SK-N-SH (cell line): Measurements from ENCODE around the gene SHROOM3. TPM values are rescaled to one million over a fixed set of nuclear protein-coding genes. Genes with fewer than 3 reads are reported as not detected.
A peak's percentile ranks its signal among the peaks of the same experiment; 100 is the strongest.

ENCODE experiments used
- CTCF ChIA-PET: fragments of 300-600, 350-600 bp; formaldehyde crosslinking; extraction: SDS; loops from one replicate; lab custom pipeline; 2021; lab: Yijun Ruan, JAX
- POLR2A ChIA-PET: fragments of 350-600 bp; sonication (Branson Sonifier 250); formaldehyde crosslinking; extraction: SDS; loops from one replicate; lab custom pipeline; 2020; ENCODE audit warnings: antibody characterized with exemption, inconsistent platforms; lab: Yijun Ruan, JAX
- DNase-seq: peaks from one replicate; pipeline ENCODE4 v3.0.0; 2012
- H2AFZ ChIP-seq: fragments of 200-600 bp; sonication (generic); 2 replicates; pipeline ENCODE4 v1.8.1; 2016; ENCODE audit warnings: antibody characterized with exemption, mild to moderate bottlenecking, low read depth
- H3F3A ChIP-seq: fragments of 200-600 bp; sonication (generic); replicated peaks from 2 replicates; pipeline ENCODE3; 2016; ENCODE audit warnings: antibody characterized with exemption, mild to moderate bottlenecking; ENCODE audit not compliant: insufficient read depth
- H3K27ac ChIP-seq, 2 experiments: fragments of 200-500 bp in 1 of 2; fragments of 200-600 bp in 1 of 2; sonication (Bioruptor generic) in 1 of 2; sonication (generic), shearing (Covaris generic) in 1 of 2; 2 replicates each; pipeline versions ENCODE4 v1.5.1 to v1.6.1; 2014 to 2016; ENCODE audit warnings: low read depth in 2 of 2, inconsistent platforms in 1 of 2, low read length in 1 of 2, mild to moderate bottlenecking in 1 of 2, mixed read lengths in 1 of 2
- H3K27me3 ChIP-seq: fragments of 200-600 bp; sonication (generic), shearing (Covaris generic); 2 replicates; pipeline ENCODE4 v1.6.1; 2016; ENCODE audit warnings: mixed run types; ENCODE audit not compliant: insufficient read depth
- H3K36me3 ChIP-seq, 2 experiments: fragments of 200-500 bp in 1 of 2; fragments of 200-600 bp in 1 of 2; sonication (Bioruptor generic) in 1 of 2; sonication (generic) in 1 of 2; replicated peaks in 1 of 2; 2 replicates each; pipeline versions ENCODE3 to v1.5.1; 2014 to 2016; ENCODE audit warnings: low read length in 1 of 2, mild to moderate bottlenecking in 1 of 2; ENCODE audit not compliant: insufficient read depth in 2 of 2, control insufficient read depth in 1 of 2
- H3K4me1 ChIP-seq, 2 experiments: fragments of 200-500 bp in 1 of 2; fragments of 200-600 bp in 1 of 2; sonication (Bioruptor generic) in 1 of 2; sonication (generic), shearing (Covaris generic) in 1 of 2; 2 replicates each; pipeline versions ENCODE4 v1.5.1 to v1.6.1; 2014 to 2016; ENCODE audit warnings: low read depth in 1 of 2, low read length in 1 of 2, mixed run types in 1 of 2; ENCODE audit not compliant: insufficient read depth in 2 of 2, control insufficient read depth in 1 of 2
- H3K4me2 ChIP-seq: fragments of 200-600 bp; sonication (generic), shearing (Covaris generic); 2 replicates; pipeline ENCODE4 v1.6.1; 2017; ENCODE audit warnings: mixed run types
- H3K4me3 ChIP-seq, 2 experiments: fragments of 200-500 bp in 1 of 2; fragments of 200-600 bp in 1 of 2; sonication (Bioruptor generic) in 1 of 2; sonication (generic), shearing (Covaris generic) in 1 of 2; 2 replicates each; pipeline versions ENCODE4 v1.5.1 to v1.8.1; 2014 to 2016; ENCODE audit warnings: low read depth in 2 of 2, inconsistent platforms in 1 of 2, low read length in 1 of 2, mild to moderate bottlenecking in 1 of 2, mixed read lengths in 1 of 2, moderate library complexity in 1 of 2
- H3K79me2 ChIP-seq: fragments of 200-600 bp; sonication (generic); 2 replicates; pipeline ENCODE4 v1.8.1; 2017; ENCODE audit warnings: mild to moderate bottlenecking; ENCODE audit not compliant: insufficient read depth
- H3K9ac ChIP-seq: fragments of 200-600 bp; sonication (generic); 2 replicates; pipeline ENCODE4 v1.6.1; 2017; ENCODE audit warnings: mixed run types
- H3K9me2 ChIP-seq: fragments of 200-600 bp; sonication (generic); 2 replicates; pipeline ENCODE4 v1.6.1; 2017; ENCODE audit warnings: mixed run types
- H3K9me3 ChIP-seq: fragments of 200-600 bp; sonication (generic); 2 replicates; pipeline ENCODE4 v1.6.1; 2017; ENCODE audit warnings: mixed run types, mild to moderate bottlenecking, moderate library complexity
- H4K20me1 ChIP-seq: fragments of 200-600 bp; sonication (generic); 2 replicates; pipeline ENCODE4 v1.6.1; 2017; ENCODE audit warnings: mild to moderate bottlenecking, mixed run types; ENCODE audit not compliant: insufficient read depth
- CHD2 ChIP-seq: fragments of 150-350 bp; IDR thresholded peaks from 2 replicates; pipeline ENCODE4 v1.6.1; 2018; ENCODE audit warnings: low read length; ENCODE audit not compliant: partially characterized antibody
- EZH2phosphoT487 ChIP-seq: fragments of 200-600 bp; sonication (generic); IDR thresholded peaks from 2 replicates; pipeline ENCODE4 v1.6.1; 2017; ENCODE audit warnings: low read depth, mixed run types, mild to moderate bottlenecking, antibody characterized with exemption, moderate library complexity, borderline replicate concordance
- FOSL2 ChIP-seq: IDR thresholded peaks from 2 replicates; pipeline ENCODE4 v1.4.0; 2012; ENCODE audit warnings: low read depth, mild to moderate bottlenecking, moderate library complexity, borderline replicate concordance
- GABPA ChIP-seq: IDR thresholded peaks from 2 replicates; pipeline ENCODE4 v1.4.0; 2012; ENCODE audit warnings: low read depth, mild to moderate bottlenecking
- JUND ChIP-seq: IDR thresholded peaks from 2 replicates; pipeline ENCODE4 v1.4.0; 2012
- MEF2A ChIP-seq: IDR thresholded peaks from 2 replicates; pipeline ENCODE4 v1.4.0; 2012; ENCODE audit warnings: low read depth, borderline replicate concordance
- POLR2AphosphoS5 ChIP-seq: IDR thresholded peaks from 2 replicates; pipeline ENCODE4 v1.6.1; 2012; ENCODE audit warnings: low read depth, low read length
- RAD21 ChIP-seq: IDR thresholded peaks from 2 replicates; pipeline ENCODE4 v1.6.1; 2012; ENCODE audit warnings: mild to moderate bottlenecking, low read length
- RFX5 ChIP-seq: IDR thresholded peaks from 2 replicates; pipeline ENCODE4 v1.6.1; 2012; ENCODE audit warnings: mild to moderate bottlenecking, improper control_type of control experiment, low read length
- SIN3A ChIP-seq: IDR thresholded peaks from 2 replicates; pipeline ENCODE4 v1.6.1; 2012; ENCODE audit warnings: low read depth, mild to moderate bottlenecking, low read length, moderate library complexity, borderline replicate concordance
- SMC3 ChIP-seq: IDR thresholded peaks from 2 replicates; pipeline ENCODE4 v1.6.1; 2012; ENCODE audit warnings: low read depth, low read length, improper control_type of control experiment
- TCF12 ChIP-seq: IDR thresholded peaks from 2 replicates; pipeline ENCODE4 v1.4.0; 2012
- TEAD4 ChIP-seq: IDR thresholded peaks from 2 replicates; pipeline ENCODE4 v1.4.0; 2012; ENCODE audit warnings: mild to moderate bottlenecking, borderline replicate concordance; ENCODE audit not compliant: insufficient read depth
- YY1 ChIP-seq: IDR thresholded peaks from 2 replicates; pipeline ENCODE4 v1.4.0; 2012; ENCODE audit warnings: low read depth, mild to moderate bottlenecking
- WGBS: methylation state at CpG from one replicate; pipeline ENCODE4 v1.1.6; 2017; ENCODE audit warnings: low lambda C conversion rate; 5-methylcytosine and 5-hydroxymethylcytosine counted together
- polyA plus RNA-seq, 3 experiments: library from polyadenylated mRNA; depleted of rRNA; stranded (reverse); fragments of >200 nt; gene quantifications; 2 replicates each; pipeline ENCODE4 v1.2.3, GENCODE V29; 2012
- TF ChIP-seq, protein P1 (sequence below): IDR thresholded peaks from 2 replicates; pipeline ENCODE4 v1.4.0; 2012; ENCODE audit warnings: low read depth
- TF ChIP-seq, protein P2 (sequence below): IDR thresholded peaks from 2 replicates; pipeline ENCODE4 v1.6.1; 2012; ENCODE audit warnings: mild to moderate bottlenecking, low read depth, low read length, moderate library complexity
- TF ChIP-seq, protein P3 (sequence below): fragments of 200-600 bp; sonication (generic); IDR thresholded peaks from 2 replicates; pipeline ENCODE4 v1.6.1; 2017; ENCODE audit warnings: antibody characterized with exemption, mild to moderate bottlenecking, moderate library complexity
- TF ChIP-seq, protein P4 (sequence below): IDR thresholded peaks from 2 replicates; pipeline ENCODE4 v1.4.0; 2012; ENCODE audit warnings: low read depth, borderline replicate concordance

The SHROOM3 gene
- polyA plus RNA-seq, 1 of the 3 experiments (the other 2 are of a cell fraction) = 4.3 TPM

DNA sequence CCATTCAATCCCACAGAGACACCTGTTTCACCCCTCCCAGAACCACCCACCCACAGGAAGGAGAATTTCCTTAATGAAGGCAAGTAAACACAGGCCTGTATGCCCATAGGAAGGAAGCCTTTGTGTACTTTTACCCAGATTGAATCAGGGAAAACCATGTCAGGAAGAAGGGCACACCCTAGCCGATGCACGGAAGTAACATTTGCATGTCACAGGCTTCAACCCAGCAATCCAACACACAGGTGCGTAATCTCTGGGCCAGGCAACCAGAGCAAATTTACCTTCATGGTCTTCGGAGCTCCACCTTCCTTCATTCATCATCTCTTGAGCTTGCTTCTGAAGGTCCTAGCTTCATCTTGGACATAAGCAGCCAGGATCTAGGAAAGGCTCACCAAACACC lies 206.3 kb downstream of the SHROOM3 start:
- Histone ChIP-seq H4K20me1 (no peaks in the 10 kb centered on the region), H3K4me2 (peak overlapping the region; percentile 67), H3K9me3 (no peaks in the 10 kb centered on the region), H3K4me1 (peaks cover 5% of the 10 kb centered on the region in 2 experiments; a peak in 3 of 4 replicates), H3K36me3 (no peaks in the 10 kb centered on the region), H3K4me3 (peak overlapping the region in 1 of 2 experiments; percentile 62; a peak in 1 of 4 replicates), H3K27ac (no peak overlapping the region), H3K27me3 (no peaks in the 10 kb centered on the region), H2AFZ (no peak overlapping the region), H3K9ac (no peak overlapping the region), H3K9me2 (no peaks in the 10 kb centered on the region), H3F3A (peaks cover 28% of the 10 kb centered on the region), H3K79me2 (peaks cover 58% of the 10 kb centered on the region)
- TF ChIP-seq EZH2phosphoT487 = no peak
- CTCF ChIA-PET = interaction anchor here (1.9 kb wide), 1 partner anchor 11 kb away, joined by 4 read pairs; no protein-coding TSS in a partner anchor
- 88% methylated on average over 4 of the region's 4 CpGs for WGBS
- POLR2A ChIA-PET = no interaction called here
- no peak for DNase-seq

DNA sequence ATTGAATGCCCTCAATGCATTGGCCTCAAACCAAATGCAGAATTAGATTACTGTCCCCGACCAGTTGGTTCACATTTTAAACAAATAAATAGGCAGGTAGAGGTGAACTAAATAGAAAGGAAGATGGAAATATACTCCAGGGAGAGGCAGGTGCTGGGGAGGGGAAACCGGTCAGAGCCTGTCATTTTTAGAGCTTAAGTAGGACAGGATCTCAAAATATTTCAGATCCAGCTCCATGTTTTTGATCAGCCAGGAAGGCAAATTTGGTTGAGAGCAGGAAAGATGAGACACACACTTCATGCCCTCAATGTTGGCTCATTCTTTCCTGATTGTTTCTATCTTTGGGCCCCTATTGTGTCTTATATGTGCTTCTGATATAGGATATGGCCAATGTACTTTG lies 206.7 kb downstream of the SHROOM3 start:
- Histone ChIP-seq H3K9me2 (no peaks in the 10 kb centered on the region), H3K9ac (no peak overlapping the region), H3K4me1 (peaks cover 5% of the 10 kb centered on the region in 2 experiments; a peak in 3 of 4 replicates), H3K27ac (peak overlapping the region in 1 of 2 experiments; percentile 2; a peak in 1 of 4 replicates), H3K36me3 (no peaks in the 10 kb centered on the region), H3K79me2 (peaks cover 58% of the 10 kb centered on the region), H3K27me3 (no peaks in the 10 kb centered on the region), H4K20me1 (no peaks in the 10 kb centered on the region), H3K9me3 (no peaks in the 10 kb centered on the region), H3K4me3 (peak overlapping the region in 1 of 2 experiments; percentile 62; a peak in 1 of 4 replicates), H2AFZ (no peak overlapping the region), H3F3A (peaks cover 28% of the 10 kb centered on the region), H3K4me2 (peak overlapping the region; percentile 67)
- CTCF ChIA-PET = interaction anchor here (1.9 kb wide), 1 partner anchor 10 kb away, joined by 4 read pairs; no protein-coding TSS in a partner anchor
- POLR2A ChIA-PET = no interaction called here
- DNase-seq = no peak
- WGBS = 82% methylated on average over 2 of the region's 2 CpGs
- TF ChIP-seq RFX5 = no peak
- no peak for TF ChIP-seq FOSL2
- TF ChIP-seq, protein P1, sequence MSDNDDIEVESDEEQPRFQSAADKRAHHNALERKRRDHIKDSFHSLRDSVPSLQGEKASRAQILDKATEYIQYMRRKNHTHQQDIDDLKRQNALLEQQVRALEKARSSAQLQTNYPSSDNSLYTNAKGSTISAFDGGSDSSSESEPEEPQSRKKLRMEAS = no peak
- no peak for TF ChIP-seq TCF12
- TF ChIP-seq TEAD4 = no peak
- TF ChIP-seq, protein P2, sequence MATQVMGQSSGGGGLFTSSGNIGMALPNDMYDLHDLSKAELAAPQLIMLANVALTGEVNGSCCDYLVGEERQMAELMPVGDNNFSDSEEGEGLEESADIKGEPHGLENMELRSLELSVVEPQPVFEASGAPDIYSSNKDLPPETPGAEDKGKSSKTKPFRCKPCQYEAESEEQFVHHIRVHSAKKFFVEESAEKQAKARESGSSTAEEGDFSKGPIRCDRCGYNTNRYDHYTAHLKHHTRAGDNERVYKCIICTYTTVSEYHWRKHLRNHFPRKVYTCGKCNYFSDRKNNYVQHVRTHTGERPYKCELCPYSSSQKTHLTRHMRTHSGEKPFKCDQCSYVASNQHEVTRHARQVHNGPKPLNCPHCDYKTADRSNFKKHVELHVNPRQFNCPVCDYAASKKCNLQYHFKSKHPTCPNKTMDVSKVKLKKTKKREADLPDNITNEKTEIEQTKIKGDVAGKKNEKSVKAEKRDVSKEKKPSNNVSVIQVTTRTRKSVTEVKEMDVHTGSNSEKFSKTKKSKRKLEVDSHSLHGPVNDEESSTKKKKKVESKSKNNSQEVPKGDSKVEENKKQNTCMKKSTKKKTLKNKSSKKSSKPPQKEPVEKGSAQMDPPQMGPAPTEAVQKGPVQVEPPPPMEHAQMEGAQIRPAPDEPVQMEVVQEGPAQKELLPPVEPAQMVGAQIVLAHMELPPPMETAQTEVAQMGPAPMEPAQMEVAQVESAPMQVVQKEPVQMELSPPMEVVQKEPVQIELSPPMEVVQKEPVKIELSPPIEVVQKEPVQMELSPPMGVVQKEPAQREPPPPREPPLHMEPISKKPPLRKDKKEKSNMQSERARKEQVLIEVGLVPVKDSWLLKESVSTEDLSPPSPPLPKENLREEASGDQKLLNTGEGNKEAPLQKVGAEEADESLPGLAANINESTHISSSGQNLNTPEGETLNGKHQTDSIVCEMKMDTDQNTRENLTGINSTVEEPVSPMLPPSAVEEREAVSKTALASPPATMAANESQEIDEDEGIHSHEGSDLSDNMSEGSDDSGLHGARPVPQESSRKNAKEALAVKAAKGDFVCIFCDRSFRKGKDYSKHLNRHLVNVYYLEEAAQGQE = no peak
- TF ChIP-seq JUND = no peak
- TF ChIP-seq MEF2A = no peak
- no peak for TF ChIP-seq SIN3A
- TF ChIP-seq YY1 = no peak
- TF ChIP-seq GABPA = no peak
- TF ChIP-seq, protein P3, sequence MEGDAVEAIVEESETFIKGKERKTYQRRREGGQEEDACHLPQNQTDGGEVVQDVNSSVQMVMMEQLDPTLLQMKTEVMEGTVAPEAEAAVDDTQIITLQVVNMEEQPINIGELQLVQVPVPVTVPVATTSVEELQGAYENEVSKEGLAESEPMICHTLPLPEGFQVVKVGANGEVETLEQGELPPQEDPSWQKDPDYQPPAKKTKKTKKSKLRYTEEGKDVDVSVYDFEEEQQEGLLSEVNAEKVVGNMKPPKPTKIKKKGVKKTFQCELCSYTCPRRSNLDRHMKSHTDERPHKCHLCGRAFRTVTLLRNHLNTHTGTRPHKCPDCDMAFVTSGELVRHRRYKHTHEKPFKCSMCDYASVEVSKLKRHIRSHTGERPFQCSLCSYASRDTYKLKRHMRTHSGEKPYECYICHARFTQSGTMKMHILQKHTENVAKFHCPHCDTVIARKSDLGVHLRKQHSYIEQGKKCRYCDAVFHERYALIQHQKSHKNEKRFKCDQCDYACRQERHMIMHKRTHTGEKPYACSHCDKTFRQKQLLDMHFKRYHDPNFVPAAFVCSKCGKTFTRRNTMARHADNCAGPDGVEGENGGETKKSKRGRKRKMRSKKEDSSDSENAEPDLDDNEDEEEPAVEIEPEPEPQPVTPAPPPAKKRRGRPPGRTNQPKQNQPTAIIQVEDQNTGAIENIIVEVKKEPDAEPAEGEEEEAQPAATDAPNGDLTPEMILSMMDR = no peak
- TF ChIP-seq CHD2 = no peak
- TF ChIP-seq POLR2AphosphoS5 = no peak
- no peak for TF ChIP-seq SMC3
- no peak for TF ChIP-seq RAD21
- TF ChIP-seq, protein P4, sequence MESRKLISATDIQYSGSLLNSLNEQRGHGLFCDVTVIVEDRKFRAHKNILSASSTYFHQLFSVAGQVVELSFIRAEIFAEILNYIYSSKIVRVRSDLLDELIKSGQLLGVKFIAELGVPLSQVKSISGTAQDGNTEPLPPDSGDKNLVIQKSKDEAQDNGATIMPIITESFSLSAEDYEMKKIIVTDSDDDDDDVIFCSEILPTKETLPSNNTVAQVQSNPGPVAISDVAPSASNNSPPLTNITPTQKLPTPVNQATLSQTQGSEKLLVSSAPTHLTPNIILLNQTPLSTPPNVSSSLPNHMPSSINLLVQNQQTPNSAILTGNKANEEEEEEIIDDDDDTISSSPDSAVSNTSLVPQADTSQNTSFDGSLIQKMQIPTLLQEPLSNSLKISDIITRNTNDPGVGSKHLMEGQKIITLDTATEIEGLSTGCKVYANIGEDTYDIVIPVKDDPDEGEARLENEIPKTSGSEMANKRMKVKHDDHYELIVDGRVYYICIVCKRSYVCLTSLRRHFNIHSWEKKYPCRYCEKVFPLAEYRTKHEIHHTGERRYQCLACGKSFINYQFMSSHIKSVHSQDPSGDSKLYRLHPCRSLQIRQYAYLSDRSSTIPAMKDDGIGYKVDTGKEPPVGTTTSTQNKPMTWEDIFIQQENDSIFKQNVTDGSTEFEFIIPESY = no peak
